ENCODE results near the gene UBE4B. TPM values are rescaled to one million over a fixed set of nuclear protein-coding genes. Genes with fewer than 3 reads are reported as not detected.

The UBE4B gene
- total and polyA plus RNA-seq, 10 donors = 8.8 to 53.8 (median 40.5) TPM

DNA sequence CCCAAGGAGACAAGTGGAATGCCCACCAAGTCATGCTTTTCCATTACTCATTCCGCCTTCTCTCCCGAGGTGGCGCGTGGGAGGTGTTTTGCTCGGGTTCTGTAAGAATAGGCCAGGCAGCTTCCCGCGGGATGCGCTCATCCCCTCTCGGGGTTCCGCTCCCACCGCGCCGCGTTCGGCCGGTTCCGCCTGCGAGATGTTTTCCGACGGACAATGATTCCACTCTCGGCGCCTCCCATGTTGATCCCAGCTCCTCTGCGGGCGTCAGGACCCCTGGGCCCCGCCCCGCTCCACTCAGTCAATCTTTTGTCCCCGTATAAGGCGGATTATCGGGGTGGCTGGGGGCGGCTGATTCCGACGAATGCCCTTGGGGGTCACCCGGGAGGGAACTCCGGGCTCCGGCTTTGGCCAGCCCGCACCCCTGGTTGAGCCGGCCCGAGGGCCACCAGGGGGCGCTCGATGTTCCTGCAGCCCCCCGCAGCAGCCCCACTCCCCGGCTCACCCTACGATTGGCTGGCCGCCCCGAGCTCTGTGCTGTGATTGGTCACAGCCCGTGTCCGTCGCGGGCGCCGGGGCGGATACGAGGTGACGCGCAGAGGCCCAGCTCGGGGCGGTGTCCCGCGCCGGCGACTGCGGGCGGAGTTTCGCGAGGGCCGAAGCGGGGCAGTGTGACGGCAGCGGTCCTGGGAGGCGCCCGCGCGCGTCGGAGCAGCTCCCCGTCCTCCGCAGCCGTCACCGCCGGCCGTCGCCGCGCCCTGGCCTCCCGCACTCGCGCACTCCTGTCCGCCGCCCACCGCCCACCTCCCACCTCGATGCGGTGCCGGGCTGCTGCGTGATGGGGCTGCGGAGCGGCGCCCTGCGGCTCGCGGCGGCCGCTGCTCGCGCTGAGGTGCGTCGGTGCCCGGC lies 177.4 kb downstream of the UBE4B start, which contains the start of gene KIF1B:
Gene KIF1B (plus strand): TSS at position 666 of the 906 bp plus-strand sequence. CDS start 21,759 bp downstream, outside the sequence.
- Histone ChIP-seq H3K36me3 (no peaks in the 10 kb centered on the region), H3K9me3 (no peaks in the 10 kb centered on the region), H3K4me3 (peak within 1 kb of the TSS; percentile 53 to 81 (median 70)), H3K27ac (peak within 1 kb of the TSS; percentile 87 to 98 (median 95)), H3K27me3 (replicated peaks in 1 of 7) (peaks cover 0 to 6% (median 0%) of the 10 kb centered on the region in 7 donors), H3K4me1 (peaks cover 6 to 52% (median 33%) of the 10 kb centered on the region in 6 donors)
- intact Hi-C loops (cut with DNase I; ENCODE audit: low total_unique reads) = loop anchor here (10.0 kb wide), 1 partner anchor 135 kb away; no protein-coding TSS in a partner anchor
- peak; percentile 98 for DNase-seq
- TF ChIP-seq POLR2AphosphoS5 (IDR thresholded peaks at IDR 0.05) = peak; percentile 90 to 97 (median 96)
- peak in 2 of 3 donors; percentile 71 to 95 for TF ChIP-seq POLR2A (IDR thresholded peaks at IDR 0.05)
- TF ChIP-seq, protein P1, sequence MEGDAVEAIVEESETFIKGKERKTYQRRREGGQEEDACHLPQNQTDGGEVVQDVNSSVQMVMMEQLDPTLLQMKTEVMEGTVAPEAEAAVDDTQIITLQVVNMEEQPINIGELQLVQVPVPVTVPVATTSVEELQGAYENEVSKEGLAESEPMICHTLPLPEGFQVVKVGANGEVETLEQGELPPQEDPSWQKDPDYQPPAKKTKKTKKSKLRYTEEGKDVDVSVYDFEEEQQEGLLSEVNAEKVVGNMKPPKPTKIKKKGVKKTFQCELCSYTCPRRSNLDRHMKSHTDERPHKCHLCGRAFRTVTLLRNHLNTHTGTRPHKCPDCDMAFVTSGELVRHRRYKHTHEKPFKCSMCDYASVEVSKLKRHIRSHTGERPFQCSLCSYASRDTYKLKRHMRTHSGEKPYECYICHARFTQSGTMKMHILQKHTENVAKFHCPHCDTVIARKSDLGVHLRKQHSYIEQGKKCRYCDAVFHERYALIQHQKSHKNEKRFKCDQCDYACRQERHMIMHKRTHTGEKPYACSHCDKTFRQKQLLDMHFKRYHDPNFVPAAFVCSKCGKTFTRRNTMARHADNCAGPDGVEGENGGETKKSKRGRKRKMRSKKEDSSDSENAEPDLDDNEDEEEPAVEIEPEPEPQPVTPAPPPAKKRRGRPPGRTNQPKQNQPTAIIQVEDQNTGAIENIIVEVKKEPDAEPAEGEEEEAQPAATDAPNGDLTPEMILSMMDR (IDR thresholded peaks at IDR 0.05 in 8 of 11, conservative IDR thresholded peaks at IDR 0.05 in 3 of 11) = peak; percentile 93 to 100 (median 99)
- WGBS, 5 donors = 0 to 1% (median 1%) methylated on average over 23 to 107 of the region's 107 CpGs

DNA sequence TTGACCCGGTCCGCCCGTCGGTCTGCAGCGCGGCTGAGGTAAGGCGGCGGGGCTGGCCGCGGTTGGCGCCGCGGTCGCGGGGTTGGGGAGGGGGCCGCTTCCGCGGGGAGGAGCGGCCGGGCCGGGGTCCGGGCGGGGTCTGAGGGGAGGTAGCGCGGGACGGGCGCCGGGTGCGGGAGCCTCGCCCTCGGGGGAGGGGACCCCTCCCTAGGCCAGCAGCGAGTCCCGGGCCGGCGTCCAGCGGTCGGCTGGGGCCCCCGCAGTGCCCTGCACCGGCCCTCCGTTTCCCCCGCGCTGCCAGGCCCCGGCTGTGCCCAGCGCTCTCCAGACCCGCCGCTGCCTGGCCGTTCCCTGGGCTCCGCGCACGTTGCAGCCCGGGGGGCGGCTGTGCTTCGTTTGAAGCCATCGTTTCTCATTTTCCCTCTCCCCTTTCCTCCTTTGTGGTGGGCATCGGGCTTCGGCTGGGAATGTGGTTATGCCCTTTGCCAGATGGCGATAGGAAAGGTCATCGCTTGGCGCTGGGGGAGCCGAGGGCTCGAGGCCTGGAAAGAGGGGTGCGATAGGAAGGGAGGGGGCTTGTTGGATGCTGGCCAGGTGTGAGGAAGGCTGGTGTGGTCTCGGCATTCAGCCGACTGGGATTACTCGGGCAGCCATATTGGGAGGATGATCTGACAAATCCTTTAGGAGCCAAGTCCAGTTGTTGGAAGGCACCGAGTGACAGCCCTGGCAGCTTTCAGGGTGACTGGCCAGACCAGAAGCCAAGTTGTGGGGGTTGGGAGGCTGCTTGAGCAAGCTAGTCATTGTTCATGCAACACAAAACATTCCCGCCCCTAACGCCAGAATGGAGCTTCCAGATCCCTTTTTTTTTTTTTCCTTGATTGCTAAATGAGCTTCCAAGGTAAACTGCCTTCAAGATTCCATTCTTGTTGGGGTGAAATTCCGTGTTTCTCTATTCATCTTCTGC lies 178.4 kb downstream of the UBE4B start:
- peak overlapping the region; percentile 53 to 81 (median 70) for H3K4me3 ChIP-seq
- 4 to 12% (median 6%) methylated on average over 27 to 69 of the region's 69 CpGs for WGBS, 5 donors
- H3K27ac ChIP-seq = peak overlapping the region; percentile 87 to 98 (median 95)
- H3K27me3 ChIP-seq (replicated peaks in 1 of 7) = no peaks in the 10 kb centered on the region
- peaks cover 6 to 62% (median 43%) of the 10 kb centered on the region in 6 donors for H3K4me1 ChIP-seq
- DNase-seq = peak; percentile 84
- intact Hi-C loops (cut with DNase I; ENCODE audit: low total_unique reads) = no loop called here
- TF ChIP-seq, protein P1 (IDR thresholded peaks at IDR 0.05 in 8 of 11, conservative IDR thresholded peaks at IDR 0.05 in 3 of 11) = no peak
- TF ChIP-seq POLR2AphosphoS5 (IDR thresholded peaks at IDR 0.05) = peak; percentile 75 to 80 (median 75)
- TF ChIP-seq POLR2A (IDR thresholded peaks at IDR 0.05) = no peak
- H3K9me3 ChIP-seq = no peaks in the 10 kb centered on the region
- no peaks in the 10 kb centered on the region for H3K36me3 ChIP-seq

DNA sequence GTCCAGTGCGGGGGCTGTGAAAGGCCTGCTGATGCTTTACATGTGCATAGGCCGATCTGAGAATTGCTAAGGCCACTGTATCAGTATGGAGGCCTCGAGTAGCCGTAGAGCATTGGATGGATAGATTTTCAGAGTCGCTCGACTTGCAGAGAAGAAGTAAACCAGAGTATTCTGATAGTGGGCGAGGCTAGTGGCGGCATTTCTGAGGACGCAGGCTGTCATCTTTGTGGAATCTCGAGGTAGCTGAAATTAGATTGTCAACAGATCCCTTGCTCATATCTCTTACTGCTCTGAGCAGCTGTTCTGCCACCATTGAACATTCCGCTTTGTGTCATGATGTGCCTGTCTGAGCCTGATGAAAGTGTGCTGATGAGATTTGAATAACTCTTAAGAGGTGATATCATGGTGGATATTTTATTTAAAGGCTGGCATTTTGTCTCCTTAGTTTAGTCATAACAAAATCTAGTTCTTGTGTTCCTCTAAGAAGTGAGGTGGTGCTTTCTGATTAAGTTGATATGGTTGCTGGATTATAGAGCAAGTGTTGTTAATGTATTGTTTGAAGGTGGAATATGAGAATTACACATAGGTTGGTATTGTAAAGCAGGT lies 179.2 kb downstream of the UBE4B start:
- Histone ChIP-seq H3K27ac (peak overlapping the region; percentile 87 to 98 (median 95)), H3K27me3 (replicated peaks in 1 of 7) (no peaks in the 10 kb centered on the region), H3K4me3 (peak overlapping the region in 7 of 8 donors; percentile 53 to 81 (median 74)), H3K9me3 (no peaks in the 10 kb centered on the region), H3K4me1 (peaks cover 6 to 70% (median 49%) of the 10 kb centered on the region in 6 donors), H3K36me3 (no peaks in the 10 kb centered on the region)
- 51 to 75% (median 68%) methylated on average over 11 of the region's 11 CpGs for WGBS, 5 donors
- TF ChIP-seq POLR2A (IDR thresholded peaks at IDR 0.05) (no peak), POLR2AphosphoS5 (IDR thresholded peaks at IDR 0.05) (no peak)
- TF ChIP-seq, protein P1 (IDR thresholded peaks at IDR 0.05 in 8 of 11, conservative IDR thresholded peaks at IDR 0.05 in 3 of 11) = no peak
- intact Hi-C loops (cut with DNase I; ENCODE audit: low total_unique reads) = no loop called here
- peak; percentile 47 for DNase-seq

Measured in spleen (tissue), 11 donors.